Measurements from ENCODE around the gene PRSS56.

- TF ChIP-seq CTCF (IDR thresholded peaks at IDR 0.05) (no peak), POLR2A (IDR thresholded peaks at IDR 0.05) (no peak)
Measured at GRCh38 chr2:232485348-232485756, 34.8 kb upstream of the PRSS56 start.

Data from heart left ventricle (tissue), 13 donors.